ENCODE data around the gene PPIG.
"Not testable (repeated sequence)": the region's sequence is repeated elsewhere in the genome, so short reads cannot be mapped to it uniquely, and the experiment has no call there.

Gene PPIG

GRCh38 chr2:169590804-169591203 is 6.7 kb downstream of the PPIG start:
- ChIA-PET CTCF (interaction anchor here (0.6 kb wide), 1 partner anchor 24 kb away, joined by 6 read pairs; no protein-coding TSS in a partner anchor), POLR2A (ENCODE audit: low non-redundant PET) (no interaction called here)
- H3K27ac ChIP-seq, result no peak overlapping the region
- no peak for DNase-seq (ENCODE audit: low spot score)
- TF ChIP-seq CTCF (conservative IDR thresholded peaks at IDR 0.05; ENCODE audit: low read depth), result no peak

GRCh38 chr2:169596546-169596945 is 12.4 kb downstream of the PPIG start:
- H3K27ac ChIP-seq; DNase-seq (ENCODE audit: low spot score); POLR2A ChIA-PET (ENCODE audit: low non-redundant PET): not testable (repeated sequence)
- CTCF ChIA-PET, result interaction anchor here (0.6 kb wide), 1 partner anchor 831 kb away, joined by 4 read pairs; no protein-coding TSS in a partner anchor

GRCh38 chr2:169598982-169599381 is 14.8 kb downstream of the PPIG start:
- H3K27ac ChIP-seq, result no peak overlapping the region
- TF ChIP-seq CTCF (conservative IDR thresholded peaks at IDR 0.05; ENCODE audit: low read depth), result no peak
- DNase-seq (ENCODE audit: low spot score), result no peak
- ChIA-PET CTCF (interaction anchor here (0.7 kb wide), 1 partner anchor 233 kb away, joined by 3 read pairs; no protein-coding TSS in a partner anchor), POLR2A (ENCODE audit: low non-redundant PET) (no interaction called here)

GRCh38 chr2:169599568-169599967 is 15.4 kb downstream of the PPIG start:
- no peak for DNase-seq (ENCODE audit: low spot score)
- no peak for TF ChIP-seq CTCF (conservative IDR thresholded peaks at IDR 0.05; ENCODE audit: low read depth)
- POLR2A ChIA-PET (ENCODE audit: low non-redundant PET), result no interaction called here
- CTCF ChIA-PET, result interaction anchor here (0.7 kb wide), 2 partner anchors 32 to 232 kb away, joined by 3 read pairs; no protein-coding TSS in a partner anchor
- H3K27ac ChIP-seq, result no peak overlapping the region

GRCh38 chr2:169609264-169609663 is 25.1 kb downstream of the PPIG start:
- H3K27ac ChIP-seq, result no peak overlapping the region
- CTCF ChIA-PET, result interaction anchor here (0.7 kb wide), 1 partner anchor 30 kb away, joined by 4 read pairs; no protein-coding TSS in a partner anchor
- no peak for TF ChIP-seq CTCF (conservative IDR thresholded peaks at IDR 0.05; ENCODE audit: low read depth)
- POLR2A ChIA-PET (ENCODE audit: low non-redundant PET), result no interaction called here
- no peak for DNase-seq (ENCODE audit: low spot score)

- no peak for TF ChIP-seq CTCF (conservative IDR thresholded peaks at IDR 0.05; ENCODE audit: low read depth)
- CTCF ChIA-PET, result interaction anchor here (0.7 kb wide), 1 partner anchor 230 kb away, joined by 4 read pairs; no protein-coding TSS in a partner anchor
- POLR2A ChIA-PET (ENCODE audit: low non-redundant PET), result no interaction called here
- DNase-seq (ENCODE audit: low spot score), result no peak
- H3K27ac ChIP-seq, result no peak overlapping the region
Observed at GRCh38 chr2:169613876-169614275, 29.7 kb downstream of the PPIG start.

- CTCF ChIA-PET; DNase-seq (ENCODE audit: low spot score); H3K27ac ChIP-seq; POLR2A ChIA-PET (ENCODE audit: low non-redundant PET): not testable (repeated sequence)
Observed at GRCh38 chr2:169615982-169616381, 31.8 kb downstream of the PPIG start.

- CTCF ChIA-PET, result no interaction called here
- DNase-seq (ENCODE audit: low spot score), result no peak
- H3K27ac ChIP-seq, result no peak overlapping the region
- no peak for TF ChIP-seq CTCF (conservative IDR thresholded peaks at IDR 0.05; ENCODE audit: low read depth)
- POLR2A ChIA-PET (ENCODE audit: low non-redundant PET), result no interaction called here
Observed at GRCh38 chr2:169619946-169620345, 35.8 kb downstream of the PPIG start.
